ENCODE results near the gene ZBTB1. TPM values are rescaled to one million over a fixed set of nuclear protein-coding genes. Genes with fewer than 3 reads are reported as not detected.

Gene ZBTB1
- total and polyA plus RNA-seq, 2 donors (not counting 3 experiments of a cell fraction or from before 2014, with no cell fraction given) = 9.7 to 32.2 TPM

GRCh38 chr14:64562436-64562835 is 57.9 kb downstream of the ZBTB1 start:
- H3K27ac ChIP-seq (ENCODE audit: insufficient read depth, low read depth, low read length) = no peak overlapping the region
- BruUV-seq (replicated peaks) = no TSS peak
- ChIA-PET POLR2A (no interaction called here), CTCF (no interaction called here)
- no peaks in the 10 kb centered on the region for H3K27me3 ChIP-seq (ENCODE audit: control insufficient read depth in 2 of 2, insufficient read depth in 2 of 2, low read length in 2 of 2)
- DNase-seq (ENCODE audit: low read depth, low spot score) (no peak), FAIRE-seq (no peak)
- intact Hi-C loops (cut with micrococcal nuclease) (no loop called here), dilution Hi-C loops (cut with MboI; ENCODE audit: extremely low pct_ligation_motif_present, low sequenced_read_pairs) (no loop called here)
- peaks cover 14% of the 10 kb centered on the region for H3K4me1 ChIP-seq (ENCODE audit: control insufficient read depth, extremely low read depth, insufficient read depth, low read length)
- H3K4me3 ChIP-seq (replicated peaks in 1 of 3; ENCODE audit: insufficient read depth in 1 of 3, low read depth in 1 of 3, low read length in 3 of 3) = no peak overlapping the region
- H4K20me1 ChIP-seq (replicated peaks; ENCODE audit: control insufficient read depth, extremely low read depth, insufficient read depth, low read length) = no peaks in the 10 kb centered on the region
- TF ChIP-seq FOS (IDR thresholded peaks at IDR 0.05; ENCODE audit: borderline replicate concordance, insufficient read depth, low read length) = no peak
- TF ChIP-seq CTCF (IDR thresholded peaks at IDR 0.05; ENCODE audit: extremely low read depth in 1 of 2, insufficient read depth in 1 of 2, low read depth in 1 of 2, low read length in 2 of 2) = no peak
- no peak for TF ChIP-seq MYC (IDR thresholded peaks at IDR 0.05; ENCODE audit: low read depth, low read length)
- no peak for TF ChIP-seq MAX (IDR thresholded peaks at IDR 0.05; ENCODE audit: insufficient read depth, insufficient read length)
- no peak for TF ChIP-seq EZH2 (IDR thresholded peaks at IDR 0.05; ENCODE audit: borderline replicate concordance, low read depth, low read length, severe bottlenecking)
- TF ChIP-seq POLR2A (IDR thresholded peaks at IDR 0.05; ENCODE audit: low read depth, low read length) = no peak
- H3K4me2 ChIP-seq (ENCODE audit: insufficient read depth, low read length) = no peak overlapping the region
- H3K36me3 ChIP-seq (ENCODE audit: control insufficient read depth in 2 of 2, extremely low read depth in 1 of 2, insufficient read depth in 2 of 2, low read length in 2 of 2) = no peaks in the 10 kb centered on the region
- no peaks in the 10 kb centered on the region for H3K9me3 ChIP-seq (replicated peaks; ENCODE audit: control insufficient read depth, insufficient read depth, low read length)
- H3K9ac ChIP-seq (replicated peaks; ENCODE audit: extremely low read depth, insufficient read depth, low read length) = no peak overlapping the region
- H3K9me1 ChIP-seq (replicated peaks; ENCODE audit: control insufficient read depth, extremely low read depth, insufficient read depth, low read length) = no peaks in the 10 kb centered on the region
- no peaks in the 10 kb centered on the region for H3K79me2 ChIP-seq (ENCODE audit: control insufficient read depth, insufficient read depth, low read length)
- no peak overlapping the region for H2AFZ ChIP-seq (ENCODE audit: low read depth, low read length)

GRCh38 chr14:64563696-64564095 is 59.1 kb downstream of the ZBTB1 start:
- no peaks in the 10 kb centered on the region for H4K20me1 ChIP-seq (replicated peaks; ENCODE audit: control insufficient read depth, extremely low read depth, insufficient read depth, low read length)
- H3K27ac ChIP-seq (ENCODE audit: insufficient read depth, low read depth, low read length) = no peak overlapping the region
- no peak overlapping the region for H3K9ac ChIP-seq (replicated peaks; ENCODE audit: extremely low read depth, insufficient read depth, low read length)
- CTCF ChIA-PET = interaction anchor here (1.2 to 2.7 kb wide), 4 partner anchors 9 to 23 kb away, joined by 3 to 8 read pairs (median 4); partner anchors contain the start of gene HSPA2
- FAIRE-seq = no peak
- H3K4me3 ChIP-seq (replicated peaks in 1 of 3; ENCODE audit: insufficient read depth in 1 of 3, low read depth in 1 of 3, low read length in 3 of 3) = no peak overlapping the region
- POLR2A ChIA-PET = no interaction called here
- no peak for DNase-seq (ENCODE audit: low read depth, low spot score)
- intact Hi-C loops (cut with micrococcal nuclease) (no loop called here), dilution Hi-C loops (cut with MboI; ENCODE audit: extremely low pct_ligation_motif_present, low sequenced_read_pairs) (no loop called here)
- H3K9me3 ChIP-seq (replicated peaks; ENCODE audit: control insufficient read depth, insufficient read depth, low read length) = no peaks in the 10 kb centered on the region
- no TSS peak for BruUV-seq (replicated peaks)
- H3K9me1 ChIP-seq (replicated peaks; ENCODE audit: control insufficient read depth, extremely low read depth, insufficient read depth, low read length) = no peaks in the 10 kb centered on the region
- H3K27me3 ChIP-seq (ENCODE audit: control insufficient read depth in 2 of 2, insufficient read depth in 2 of 2, low read length in 2 of 2) = no peaks in the 10 kb centered on the region
- H3K79me2 ChIP-seq (ENCODE audit: control insufficient read depth, insufficient read depth, low read length) = no peaks in the 10 kb centered on the region
- no peak overlapping the region for H3K4me2 ChIP-seq (ENCODE audit: insufficient read depth, low read length)
- no peaks in the 10 kb centered on the region for H3K36me3 ChIP-seq (ENCODE audit: control insufficient read depth in 2 of 2, extremely low read depth in 1 of 2, insufficient read depth in 2 of 2, low read length in 2 of 2)
- TF ChIP-seq CTCF (IDR thresholded peaks at IDR 0.05; ENCODE audit: extremely low read depth in 1 of 2, insufficient read depth in 1 of 2, low read depth in 1 of 2, low read length in 2 of 2) (no peak), POLR2AphosphoS5 (IDR thresholded peaks at IDR 0.05; ENCODE audit: insufficient read depth, low read depth, low read length) (no peak), POLR2A (IDR thresholded peaks at IDR 0.05; ENCODE audit: low read depth, low read length) (no peak), FOS (IDR thresholded peaks at IDR 0.05; ENCODE audit: borderline replicate concordance, insufficient read depth, low read length) (no peak), JUN (IDR thresholded peaks at IDR 0.05; ENCODE audit: borderline replicate concordance, insufficient read depth, insufficient read length, low read depth) (no peak), GATA2 (IDR thresholded peaks at IDR 0.05; ENCODE audit: insufficient read depth, insufficient read length, low read depth, low read length) (no peak)
- peaks cover 24% of the 10 kb centered on the region for H3K4me1 ChIP-seq (ENCODE audit: control insufficient read depth, extremely low read depth, insufficient read depth, low read length)
- no peak overlapping the region for H2AFZ ChIP-seq (ENCODE audit: low read depth, low read length)
